T-helper 17 cell (primary cell): Measurements from ENCODE around the gene LPGAT1. TPM values are rescaled to one million over a fixed set of nuclear protein-coding genes. Genes with fewer than 3 reads are reported as not detected.
A peak's percentile ranks its signal among the peaks of the same experiment; 100 is the strongest.
"Not testable (repeated sequence)": the region's sequence is repeated elsewhere in the genome, so short reads cannot be mapped to it uniquely, and the experiment has no call there.

Source experiments
- ATAC-seq: fragments of 150-1000 bp; cut with Tn5 transposase; 2 replicates; pipeline ENCODE4 v1.10.0; 2021; ENCODE audit warnings: mild to moderate bottlenecking, moderate library complexity
- DNase-seq, 3 donors: peaks; one replicate each; pipeline versions ENCODE4 v3.0.0 to v3.0.0-alpha.2; 2020 to 2021
- H3K9me3 ChIP-seq: one replicate; pipeline ENCODE4 v1.7.0; 2013; ENCODE audit warnings: low read length, mild to moderate bottlenecking; ENCODE audit not compliant: control insufficient read depth, poor library complexity, severe bottlenecking
- H3K27ac Mint-ChIP-seq: one replicate; pipeline ENCODE4 v1.8.0; 2022; ENCODE audit warnings: mild to moderate bottlenecking, moderate library complexity, mixed read lengths
- H3K27me3 Mint-ChIP-seq: one replicate; pipeline ENCODE4 v1.8.0; 2022; ENCODE audit warnings: mixed read lengths
- H3K36me3 Mint-ChIP-seq: one replicate; pipeline ENCODE4 v1.8.0; 2022; ENCODE audit warnings: low read depth, mixed read lengths
- H3K4me1 Mint-ChIP-seq: one replicate; pipeline ENCODE4 v1.8.0; 2022; ENCODE audit warnings: mild to moderate bottlenecking, mixed read lengths
- H3K4me3 Mint-ChIP-seq: one replicate; pipeline ENCODE4 v1.8.0; 2022; ENCODE audit warnings: mild to moderate bottlenecking, moderate library complexity, mixed read lengths
- total RNA-seq, 4 donors: library from RNA in 2 of 4; stranded (reverse) in 2 of 4; gene quantifications; one replicate each; pipeline ENCODE4 v1.2.3 and lab custom pipeline; 2022 to 2026

Gene LPGAT1
- total RNA-seq, 2 donors from 2014 or later = 35.0 to 42.9 TPM

- Mint-ChIP-seq H3K27me3 (peaks cover 21% of the 10 kb centered on the region), H3K27ac (no peak overlapping the region), H3K4me3 (no peak overlapping the region), H3K36me3 (no peaks in the 10 kb centered on the region), H3K4me1 (peaks cover 11% of the 10 kb centered on the region)
- H3K9me3 ChIP-seq = no peaks in the 10 kb centered on the region
- ATAC-seq (no peak), DNase-seq (no peak)
Measured at GRCh38 chr1:211732293-211732980, 98.1 kb downstream of the LPGAT1 start.

- H3K27ac Mint-ChIP-seq = no peak overlapping the region
- DNase-seq (no peak), ATAC-seq (no peak)
- H3K4me3 Mint-ChIP-seq = no peak overlapping the region
- H3K9me3 ChIP-seq = no peaks in the 10 kb centered on the region
- peaks cover 9% of the 10 kb centered on the region for H3K4me1 Mint-ChIP-seq
- H3K36me3 Mint-ChIP-seq = no peaks in the 10 kb centered on the region
- peaks cover 21% of the 10 kb centered on the region for H3K27me3 Mint-ChIP-seq
Measured at GRCh38 chr1:211731456-211732292, 98.9 kb downstream of the LPGAT1 start.

DNA sequence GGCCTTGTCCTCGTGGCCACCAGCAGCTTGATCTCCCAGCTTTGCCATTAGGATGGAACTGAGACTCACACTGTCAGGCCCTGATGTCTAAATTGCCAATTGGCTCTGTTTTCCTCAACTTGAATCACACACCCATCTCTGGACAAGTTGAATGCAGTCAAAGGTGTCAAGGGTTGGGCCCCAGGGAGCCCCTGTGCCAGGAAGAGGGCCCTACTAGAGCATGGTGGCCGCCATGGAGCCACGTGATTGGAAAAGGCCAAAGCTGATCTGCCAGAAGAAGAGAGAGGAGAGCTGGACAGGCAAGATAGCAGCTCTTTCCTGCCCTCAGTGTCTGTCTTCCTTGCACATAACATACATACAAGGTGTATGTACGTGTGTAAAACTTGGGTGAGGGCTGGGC lies 100.2 kb downstream of the LPGAT1 start:
- ATAC-seq = no peak
- DNase-seq = no peak
- Mint-ChIP-seq H3K4me3 (no peak overlapping the region), H3K27ac (no peak overlapping the region), H3K4me1 (peaks cover 7% of the 10 kb centered on the region), H3K36me3 (peaks cover 2% of the 10 kb centered on the region), H3K27me3 (peaks cover 27% of the 10 kb centered on the region)
- H3K9me3 ChIP-seq = no peaks in the 10 kb centered on the region

GRCh38 chr1:211729238-211729637 lies 101.3 kb downstream of the LPGAT1 start:
- Mint-ChIP-seq H3K4me3 (no peak overlapping the region), H3K27ac (no peak overlapping the region), H3K36me3 (peaks cover 2% of the 10 kb centered on the region)

GRCh38 chr1:211726467-211726995 lies 104.0 kb downstream of the LPGAT1 start:
- Mint-ChIP-seq H3K4me3 (no peak overlapping the region), H3K36me3 (peaks cover 2% of the 10 kb centered on the region), H3K27me3 (peaks cover 25% of the 10 kb centered on the region), H3K4me1 (no peaks in the 10 kb centered on the region), H3K27ac (no peak overlapping the region)
- DNase-seq (no peak), ATAC-seq (no peak)
- no peaks in the 10 kb centered on the region for H3K9me3 ChIP-seq

More at GRCh38 chr1:211729238-211729637, 101.3 kb downstream of the LPGAT1 start:
- DNase-seq (no peak), ATAC-seq (no peak)
- H3K27me3 Mint-ChIP-seq = peaks cover 26% of the 10 kb centered on the region
- no peaks in the 10 kb centered on the region for H3K9me3 ChIP-seq
- H3K4me1 Mint-ChIP-seq = peaks cover 5% of the 10 kb centered on the region

GRCh38 chr1:211724687-211725196 lies 105.8 kb downstream of the LPGAT1 start:
- Mint-ChIP-seq H3K4me1 (no peaks in the 10 kb centered on the region), H3K4me3 (no peak overlapping the region), H3K36me3 (peaks cover 5% of the 10 kb centered on the region), H3K27me3 (peaks cover 24% of the 10 kb centered on the region), H3K27ac (no peak overlapping the region)
- no peaks in the 10 kb centered on the region for H3K9me3 ChIP-seq
- no peak for DNase-seq
- ATAC-seq = no peak

- Mint-ChIP-seq H3K27ac (no peak overlapping the region), H3K27me3 (peaks cover 24% of the 10 kb centered on the region), H3K4me1 (no peaks in the 10 kb centered on the region), H3K4me3 (no peak overlapping the region), H3K36me3 (peaks cover 5% of the 10 kb centered on the region)
- DNase-seq (no peak), ATAC-seq (no peak)
- no peaks in the 10 kb centered on the region for H3K9me3 ChIP-seq
Measured at GRCh38 chr1:211723273-211723672, 107.3 kb downstream of the LPGAT1 start.

DNA sequence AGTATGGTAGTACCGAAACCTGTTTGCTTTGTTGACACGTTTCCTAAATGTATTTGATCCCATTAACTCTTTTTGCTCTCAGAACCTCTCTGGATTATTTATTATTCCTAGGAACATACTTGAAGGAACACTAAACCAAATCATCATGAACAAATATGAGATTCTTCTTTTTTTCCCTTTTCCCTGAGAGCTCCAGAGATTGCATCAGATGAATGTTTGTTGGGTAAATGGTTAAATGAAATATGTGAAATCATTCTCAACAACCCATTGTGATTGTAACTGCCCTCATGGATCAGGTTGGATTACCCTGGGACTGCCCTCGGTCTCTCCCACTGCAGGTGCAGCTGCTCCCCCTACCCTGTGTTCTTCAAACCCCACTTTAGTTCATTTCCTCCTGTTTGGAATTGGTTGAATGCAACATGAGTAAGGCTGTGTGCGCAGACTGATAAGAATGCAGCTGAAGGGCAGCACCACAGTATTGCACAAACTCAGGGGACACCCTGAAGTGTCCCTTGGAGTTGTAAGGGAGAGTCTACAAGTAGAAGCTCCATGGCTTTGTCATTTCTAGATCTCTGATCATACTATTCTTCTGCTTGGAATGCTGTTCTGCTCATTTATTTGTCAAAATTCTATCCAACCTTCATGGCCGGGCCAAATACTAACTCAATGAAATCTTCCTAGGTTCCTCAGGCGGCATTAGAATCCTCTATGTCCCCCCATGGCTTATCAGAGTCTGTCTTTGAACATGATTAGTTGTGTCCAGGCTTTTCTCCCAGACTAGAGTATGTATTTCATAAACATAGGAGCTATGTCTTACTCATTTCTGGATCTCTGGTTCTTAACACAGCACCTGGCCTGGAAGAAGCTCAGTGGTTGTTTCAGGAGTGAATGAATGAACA lies 108.0 kb downstream of the LPGAT1 start:
- peak overlapping the region; percentile 14 for H3K27ac Mint-ChIP-seq
- no peaks in the 10 kb centered on the region for H3K9me3 ChIP-seq
- H3K4me3 Mint-ChIP-seq = no peak overlapping the region
- H3K36me3 Mint-ChIP-seq = peaks cover 5% of the 10 kb centered on the region
- H3K27me3 Mint-ChIP-seq = peaks cover 24% of the 10 kb centered on the region
- H3K4me1 Mint-ChIP-seq = no peaks in the 10 kb centered on the region
- DNase-seq = no peak
- ATAC-seq = no peak

- not testable (repeated sequence) for H3K4me1 Mint-ChIP-seq, H3K9me3 ChIP-seq, H3K27me3 Mint-ChIP-seq, H3K36me3 Mint-ChIP-seq, ATAC-seq, H3K27ac Mint-ChIP-seq, H3K4me3 Mint-ChIP-seq, DNase-seq
Measured at GRCh38 chr1:211716555-211716954, 114.0 kb downstream of the LPGAT1 start.

GRCh38 chr1:211715971-211716370 lies 114.6 kb downstream of the LPGAT1 start:
- ATAC-seq = no peak
- no peaks in the 10 kb centered on the region for H3K4me1 Mint-ChIP-seq
- H3K9me3 ChIP-seq = no peaks in the 10 kb centered on the region

DNA sequence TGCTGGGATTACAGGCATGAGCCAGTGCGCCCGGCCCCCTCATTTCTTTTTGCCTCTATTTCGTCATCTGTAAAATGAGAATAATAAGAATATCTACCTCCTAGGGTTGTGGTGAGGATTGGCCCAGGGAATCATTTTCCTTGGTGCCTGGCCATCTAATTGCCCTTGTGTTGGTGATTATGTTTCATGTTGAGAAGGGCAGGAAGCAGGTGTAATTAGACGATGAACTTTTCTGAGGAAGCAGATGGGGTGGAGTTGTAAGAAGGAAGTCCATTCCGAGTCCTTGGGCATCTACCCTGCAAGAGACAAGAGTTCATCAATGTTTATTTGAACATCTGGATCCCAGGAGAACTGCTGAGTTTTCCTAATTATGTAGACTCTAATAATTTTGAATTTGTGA lies 116.4 kb downstream of the LPGAT1 start:
- no peaks in the 10 kb centered on the region for H3K4me1 Mint-ChIP-seq
- no peaks in the 10 kb centered on the region for H3K9me3 ChIP-seq
- ATAC-seq = no peak
- H3K27ac Mint-ChIP-seq = no peak overlapping the region
- no peaks in the 10 kb centered on the region for H3K27me3 Mint-ChIP-seq
- no peak overlapping the region for H3K4me3 Mint-ChIP-seq
- DNase-seq = no peak
- H3K36me3 Mint-ChIP-seq = no peaks in the 10 kb centered on the region

More at GRCh38 chr1:211715971-211716370, 114.6 kb downstream of the LPGAT1 start:
- Mint-ChIP-seq H3K27me3 (no peaks in the 10 kb centered on the region), H3K27ac (no peak overlapping the region), H3K4me3 (no peak overlapping the region), H3K36me3 (no peaks in the 10 kb centered on the region)
- no peak for DNase-seq

- DNase-seq (no peak), ATAC-seq (no peak)
- no peak overlapping the region for H3K27ac Mint-ChIP-seq
- no peaks in the 10 kb centered on the region for H3K4me1 Mint-ChIP-seq
- H3K4me3 Mint-ChIP-seq = no peak overlapping the region
- no peaks in the 10 kb centered on the region for H3K36me3 Mint-ChIP-seq
- no peaks in the 10 kb centered on the region for H3K9me3 ChIP-seq
- H3K27me3 Mint-ChIP-seq = no peaks in the 10 kb centered on the region
Measured at GRCh38 chr1:211713231-211713630, 117.3 kb downstream of the LPGAT1 start.
